T47D (cell line): ENCODE data around the gene BCL2L13.
"Not testable (repeated sequence)": the region's sequence is repeated elsewhere in the genome, so short reads cannot be mapped to it uniquely, and the experiment has no call there.

Experiments used
- DNase-seq, 2 experiments: peaks; one replicate each; pipeline versions ENCODE4 v3.0.0 to v3.0.0-alpha.2; 2011 to 2012; ENCODE audit warnings: low read depth in 1 of 2, low spot score in 1 of 2
- JUND ChIP-seq: IDR thresholded peaks from 2 replicates; pipeline ENCODE4 v1.6.1; 2012; ENCODE audit warnings: low read depth
- in situ Hi-C: cut with HindIII; loops from 2 replicates; pipeline ENCODE4 v1.10.0; 2016; ENCODE audit warnings: low sequenced_read_pairs, low pct_unique_long_range_greater_than_20kb

Gene BCL2L13

GRCh38 chr22:17627961-17628405 is 10.6 kb upstream of the BCL2L13 start:
- TF ChIP-seq JUND: no peak
- no peak for DNase-seq
- in situ Hi-C loops: no loop called here

GRCh38 chr22:17628406-17629172 is 10.0 kb upstream of the BCL2L13 start, which contains the start of gene ATP6V1E1:
Gene ATP6V1E1 (minus strand): TSS chr22:17628749. CDS start chr22:17628635, 114 bp downstream.
- DNase-seq: peak; percentile 86 to 92
- TF ChIP-seq JUND: no peak
- in situ Hi-C loops: no loop called here

GRCh38 chr22:17629173-17629489 is 9.4 kb upstream of the BCL2L13 start:
- no peak for TF ChIP-seq JUND
- in situ Hi-C loops: no loop called here
- DNase-seq: no peak

- in situ Hi-C loops: no loop called here
- no peak for TF ChIP-seq JUND
- no peak for DNase-seq
These were observed 8.9 kb upstream of the BCL2L13 start for GRCh38 chr22:17629641-17630040.

- in situ Hi-C loops: no loop called here
- DNase-seq: no peak
- TF ChIP-seq JUND: no peak
These were observed 7.4 kb upstream of the BCL2L13 start for GRCh38 chr22:17631076-17631565.

- in situ Hi-C loops: no loop called here
- no peak for TF ChIP-seq JUND
- DNase-seq: peak in 1 of 2 experiments; percentile 30
These were observed 5.2 kb upstream of the BCL2L13 start for GRCh38 chr22:17633217-17633997.

- DNase-seq: no peak
- in situ Hi-C loops: no loop called here
- TF ChIP-seq JUND: no peak
These were observed 4.6 kb upstream of the BCL2L13 start for GRCh38 chr22:17633998-17634323.

- no peak for DNase-seq
- no peak for TF ChIP-seq JUND
- in situ Hi-C loops: no loop called here
These were observed 3.9 kb upstream of the BCL2L13 start for GRCh38 chr22:17634696-17635095.

- DNase-seq, in situ Hi-C loops: not testable (repeated sequence)
These were observed 1.7 kb upstream of the BCL2L13 start for GRCh38 chr22:17636850-17637249.

- in situ Hi-C loops: no loop called here
- DNase-seq: no peak
- no peak for TF ChIP-seq JUND
These were observed 921 bp upstream of the BCL2L13 start for GRCh38 chr22:17637490-17638181.

GRCh38 chr22:17638182-17638431 is 450 bp upstream of the BCL2L13 start:
- peak in 1 of 2 experiments; percentile 72 for DNase-seq
- TF ChIP-seq JUND: no peak
- in situ Hi-C loops: no loop called here

- no peak for TF ChIP-seq JUND
- DNase-seq: peak; percentile 47 to 71
- in situ Hi-C loops: no loop called here
These were observed 737 bp downstream of the BCL2L13 start for GRCh38 chr22:17639247-17639741.

- in situ Hi-C loops: no loop called here
- DNase-seq: no peak
- no peak for TF ChIP-seq JUND
These were observed 2.7 kb downstream of the BCL2L13 start for GRCh38 chr22:17641269-17641668.

GRCh38 chr22:17642357-17642756 is 3.8 kb downstream of the BCL2L13 start:
- DNase-seq, in situ Hi-C loops: not testable (repeated sequence)
